ENCODE data around the gene CCM2. TPM values are rescaled to one million over a fixed set of nuclear protein-coding genes. Genes with fewer than 3 reads are reported as not detected.

CCM2 gene
- total and polyA plus RNA-seq, 7 donors = 33.3 to 110 (median 49.9) TPM

GRCh38 chr7:45036317-45036716, 36.3 kb downstream of the CCM2 start:
- Histone ChIP-seq H3K27me3 (ENCODE audit: insufficient read depth in 3 of 3, low read length in 2 of 3) (no peaks in the 10 kb centered on the region), H3K27ac (no peak overlapping the region), H3K4me3 (no peak overlapping the region), H3K9me3 (no peaks in the 10 kb centered on the region), H3K4me1 (peaks cover 15% of the 10 kb centered on the region), H3K36me3 (ENCODE audit: insufficient read depth in 1 of 2, low read depth in 1 of 2) (peaks cover under 1 to 32% of the 10 kb centered on the region in 2 donors)
- TF ChIP-seq, protein P1, sequence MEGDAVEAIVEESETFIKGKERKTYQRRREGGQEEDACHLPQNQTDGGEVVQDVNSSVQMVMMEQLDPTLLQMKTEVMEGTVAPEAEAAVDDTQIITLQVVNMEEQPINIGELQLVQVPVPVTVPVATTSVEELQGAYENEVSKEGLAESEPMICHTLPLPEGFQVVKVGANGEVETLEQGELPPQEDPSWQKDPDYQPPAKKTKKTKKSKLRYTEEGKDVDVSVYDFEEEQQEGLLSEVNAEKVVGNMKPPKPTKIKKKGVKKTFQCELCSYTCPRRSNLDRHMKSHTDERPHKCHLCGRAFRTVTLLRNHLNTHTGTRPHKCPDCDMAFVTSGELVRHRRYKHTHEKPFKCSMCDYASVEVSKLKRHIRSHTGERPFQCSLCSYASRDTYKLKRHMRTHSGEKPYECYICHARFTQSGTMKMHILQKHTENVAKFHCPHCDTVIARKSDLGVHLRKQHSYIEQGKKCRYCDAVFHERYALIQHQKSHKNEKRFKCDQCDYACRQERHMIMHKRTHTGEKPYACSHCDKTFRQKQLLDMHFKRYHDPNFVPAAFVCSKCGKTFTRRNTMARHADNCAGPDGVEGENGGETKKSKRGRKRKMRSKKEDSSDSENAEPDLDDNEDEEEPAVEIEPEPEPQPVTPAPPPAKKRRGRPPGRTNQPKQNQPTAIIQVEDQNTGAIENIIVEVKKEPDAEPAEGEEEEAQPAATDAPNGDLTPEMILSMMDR (IDR thresholded peaks at IDR 0.05) = no peak
- ATAC-seq (no peak), DNase-seq (no peak)
- intact Hi-C loops (cut with DNase I) = no loop called here
- 82 to 85% (median 84%) methylated on average over 3 of the region's 3 CpGs for WGBS, 3 donors

DNA sequence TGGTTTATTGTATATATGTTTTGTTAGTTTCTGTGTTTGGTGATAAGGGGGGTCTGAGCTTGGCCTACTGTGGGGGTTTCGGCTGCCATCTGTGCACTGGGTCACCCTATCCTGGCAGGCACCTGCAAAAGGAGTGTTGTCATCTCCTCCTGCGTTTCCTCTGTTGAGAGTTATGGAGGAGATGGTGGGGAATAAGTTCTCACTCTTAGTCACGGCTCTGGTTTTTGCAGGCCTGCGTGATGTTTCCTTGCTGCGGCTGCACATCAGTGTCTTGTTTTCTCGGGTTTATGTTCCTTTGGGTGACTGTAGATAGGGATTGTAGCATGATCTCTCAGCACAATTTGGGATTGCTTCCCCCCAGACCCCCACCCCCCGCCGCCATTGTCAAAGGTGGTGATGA, 36.8 kb downstream of the CCM2 start:
- peaks cover 3 to 37% of the 10 kb centered on the region in 2 donors for H3K36me3 ChIP-seq (ENCODE audit: insufficient read depth in 1 of 2, low read depth in 1 of 2)
- H3K4me1 ChIP-seq = peaks cover 15% of the 10 kb centered on the region
- ATAC-seq = no peak
- no peaks in the 10 kb centered on the region for H3K27me3 ChIP-seq (ENCODE audit: insufficient read depth in 3 of 3, low read length in 2 of 3)
- DNase-seq = no peak
- TF ChIP-seq, protein P1 (IDR thresholded peaks at IDR 0.05) = no peak
- H3K9me3 ChIP-seq = no peaks in the 10 kb centered on the region
- intact Hi-C loops (cut with DNase I) = no loop called here
- 92 to 94% (median 92%) methylated on average over 8 of the region's 8 CpGs for WGBS, 3 donors
- no peak overlapping the region for H3K27ac ChIP-seq
- no peak overlapping the region for H3K4me3 ChIP-seq

GRCh38 chr7:45037876-45038275, 37.9 kb downstream of the CCM2 start:
- ATAC-seq (no peak), DNase-seq (no peak)
- Histone ChIP-seq H3K27ac (no peak overlapping the region), H3K9me3 (no peaks in the 10 kb centered on the region), H3K27me3 (ENCODE audit: insufficient read depth in 3 of 3, low read length in 2 of 3) (no peaks in the 10 kb centered on the region), H3K4me1 (peaks cover 15% of the 10 kb centered on the region), H3K4me3 (no peak overlapping the region), H3K36me3 (ENCODE audit: insufficient read depth in 1 of 2, low read depth in 1 of 2) (peaks cover 3 to 47% of the 10 kb centered on the region in 2 donors)
- intact Hi-C loops (cut with DNase I) = no loop called here
- whole genome bisulfite sequencing, 3 donors = 97 to 98% (median 98%) methylated on average over 5 of the region's 5 CpGs
- TF ChIP-seq, protein P1 (IDR thresholded peaks at IDR 0.05) = no peak

GRCh38 chr7:45039106-45039505, 39.1 kb downstream of the CCM2 start:
- H3K4me1 ChIP-seq = peaks cover 4% of the 10 kb centered on the region
- no peaks in the 10 kb centered on the region for H3K9me3 ChIP-seq
- H3K27me3 ChIP-seq (ENCODE audit: insufficient read depth in 3 of 3, low read length in 2 of 3) = no peaks in the 10 kb centered on the region
- intact Hi-C loops (cut with DNase I) = no loop called here
- peaks cover 3 to 57% of the 10 kb centered on the region in 2 donors for H3K36me3 ChIP-seq (ENCODE audit: insufficient read depth in 1 of 2, low read depth in 1 of 2)
- H3K27ac ChIP-seq = no peak overlapping the region
- ATAC-seq (no peak), DNase-seq (no peak)
- 88 to 93% (median 92%) methylated on average over 5 of the region's 5 CpGs for WGBS, 3 donors
- no peak overlapping the region for H3K4me3 ChIP-seq
- TF ChIP-seq, protein P1 (IDR thresholded peaks at IDR 0.05) = no peak

- Histone ChIP-seq H3K9me3 (no peaks in the 10 kb centered on the region), H3K4me3 (no peak overlapping the region), H3K4me1 (no peaks in the 10 kb centered on the region), H3K27me3 (ENCODE audit: insufficient read depth in 3 of 3, low read length in 2 of 3) (no peaks in the 10 kb centered on the region), H3K27ac (no peak overlapping the region), H3K36me3 (ENCODE audit: insufficient read depth in 1 of 2, low read depth in 1 of 2) (peaks cover 3 to 73% of the 10 kb centered on the region in 2 donors)
- DNase-seq = no peak
- TF ChIP-seq, protein P1 (IDR thresholded peaks at IDR 0.05) = no peak
- intact Hi-C loops (cut with DNase I) = no loop called here
- no peak for ATAC-seq
- 75 to 100% (median 79%) methylated on average over 5 of the region's 5 CpGs for WGBS, 3 donors
Measured at GRCh38 chr7:45044338-45044737, 44.3 kb downstream of the CCM2 start.
